ENCODE results near the gene TIMM13. TPM values are rescaled to one million over a fixed set of nuclear protein-coding genes. Genes with fewer than 3 reads are reported as not detected.

The TIMM13 gene
- total and polyA plus RNA-seq, 10 of the 15 experiments (the other 5 are each of a cell fraction or from before 2014, with no cell fraction given), result 9.9 to 205 (median 63.6) TPM

GRCh38 chr19:2394442-2395292 is 32.7 kb downstream of the TIMM13 start (continued):
- no peak for TF ChIP-seq ZBTB4 (CRISPR knock-in tag; IDR thresholded peaks at IDR 0.05)
- TF ChIP-seq, protein P1, sequence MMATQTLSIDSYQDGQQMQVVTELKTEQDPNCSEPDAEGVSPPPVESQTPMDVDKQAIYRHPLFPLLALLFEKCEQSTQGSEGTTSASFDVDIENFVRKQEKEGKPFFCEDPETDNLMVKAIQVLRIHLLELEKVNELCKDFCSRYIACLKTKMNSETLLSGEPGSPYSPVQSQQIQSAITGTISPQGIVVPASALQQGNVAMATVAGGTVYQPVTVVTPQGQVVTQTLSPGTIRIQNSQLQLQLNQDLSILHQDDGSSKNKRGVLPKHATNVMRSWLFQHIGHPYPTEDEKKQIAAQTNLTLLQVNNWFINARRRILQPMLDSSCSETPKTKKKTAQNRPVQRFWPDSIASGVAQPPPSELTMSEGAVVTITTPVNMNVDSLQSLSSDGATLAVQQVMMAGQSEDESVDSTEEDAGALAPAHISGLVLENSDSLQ (IDR thresholded peaks at IDR 0.05), result peak; percentile 24; the same call in 1 of the 2 replicates
- TF ChIP-seq ZNF384 (IDR thresholded peaks at IDR 0.05; ENCODE audit: borderline replicate concordance, low read depth, low read length), result peak; percentile 47; the same call in 1 of the 2 replicates
- TF ChIP-seq GABPA (IDR thresholded peaks at IDR 0.05; ENCODE audit: low read depth), result no peak
- no peak for TF ChIP-seq BRCA1 (IDR thresholded peaks at IDR 0.05; ENCODE audit: low read depth, low read length)
- TF ChIP-seq IKZF1 (conservative IDR thresholded peaks at IDR 0.05), result peak; percentile 36; the same call in 1 of the 2 replicates
- peak; percentile 89 to 92 for TF ChIP-seq BHLHE40 (IDR thresholded peaks at IDR 0.05; ENCODE audit: borderline replicate concordance in 1 of 2, low read depth in 2 of 2, low read length in 1 of 2)
- no peak for TF ChIP-seq ZBTB11 (CRISPR knock-in tag; IDR thresholded peaks at IDR 0.05)
- TF ChIP-seq, protein P2, sequence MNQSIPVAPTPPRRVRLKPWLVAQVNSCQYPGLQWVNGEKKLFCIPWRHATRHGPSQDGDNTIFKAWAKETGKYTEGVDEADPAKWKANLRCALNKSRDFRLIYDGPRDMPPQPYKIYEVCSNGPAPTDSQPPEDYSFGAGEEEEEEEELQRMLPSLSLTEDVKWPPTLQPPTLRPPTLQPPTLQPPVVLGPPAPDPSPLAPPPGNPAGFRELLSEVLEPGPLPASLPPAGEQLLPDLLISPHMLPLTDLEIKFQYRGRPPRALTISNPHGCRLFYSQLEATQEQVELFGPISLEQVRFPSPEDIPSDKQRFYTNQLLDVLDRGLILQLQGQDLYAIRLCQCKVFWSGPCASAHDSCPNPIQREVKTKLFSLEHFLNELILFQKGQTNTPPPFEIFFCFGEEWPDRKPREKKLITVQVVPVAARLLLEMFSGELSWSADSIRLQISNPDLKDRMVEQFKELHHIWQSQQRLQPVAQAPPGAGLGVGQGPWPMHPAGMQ (IDR thresholded peaks at IDR 0.05; ENCODE audit: borderline replicate concordance), result peak; percentile 18; the same call in 1 of the 2 replicates
- peak in 1 of 2 experiments; percentile 74; a peak in 2 of 4 replicates for TF ChIP-seq EP300 (IDR thresholded peaks at IDR 0.05; ENCODE audit: borderline replicate concordance in 1 of 2, control insufficient read depth in 1 of 2, low read depth in 2 of 2, low read length in 2 of 2)
- no peak for TF ChIP-seq POLR2A (IDR thresholded peaks at IDR 0.05; ENCODE audit: low read depth, low read length)
- TF ChIP-seq MLLT1 (IDR thresholded peaks at IDR 0.05), result no peak
- peak; percentile 27; the same call in 1 of the 2 replicates for TF ChIP-seq NFIC (IDR thresholded peaks at IDR 0.05; ENCODE audit: low read depth, low read length)
- TF ChIP-seq CBFB (IDR thresholded peaks at IDR 0.05; ENCODE audit: low read depth), result peak; percentile 65; the same call in 1 of the 2 replicates
- TF ChIP-seq IKZF2 (IDR thresholded peaks at IDR 0.05), result peak; percentile 13 to 19
- no peak; the same call in 1 of the 2 replicates for TF ChIP-seq LARP7 (IDR thresholded peaks at IDR 0.05)
- TF ChIP-seq CREM (IDR thresholded peaks at IDR 0.05; ENCODE audit: low read depth), result 0 out of 2 replicates have a peak, but pooled peaks have one; percentile 25
- no peak for TF ChIP-seq NBN (IDR thresholded peaks at IDR 0.05)
